ENCODE results near the gene FAM180B. TPM values are rescaled to one million over a fixed set of nuclear protein-coding genes. Genes with fewer than 3 reads are reported as not detected.

The FAM180B gene
- total RNA-seq, 4 donors from 2014 or later: not detected

- 57 to 67% methylated on average over 7 to 10 of the region's 11 CpGs for WGBS, 2 donors
- H3K27ac ChIP-seq: no peak overlapping the region
- intact Hi-C loops (cut with DNase I): no loop called here
- no peak overlapping the region for H3K4me3 ChIP-seq
- no peak for TF ChIP-seq POLR2A (IDR thresholded peaks at IDR 0.05)
- TF ChIP-seq, protein P1, sequence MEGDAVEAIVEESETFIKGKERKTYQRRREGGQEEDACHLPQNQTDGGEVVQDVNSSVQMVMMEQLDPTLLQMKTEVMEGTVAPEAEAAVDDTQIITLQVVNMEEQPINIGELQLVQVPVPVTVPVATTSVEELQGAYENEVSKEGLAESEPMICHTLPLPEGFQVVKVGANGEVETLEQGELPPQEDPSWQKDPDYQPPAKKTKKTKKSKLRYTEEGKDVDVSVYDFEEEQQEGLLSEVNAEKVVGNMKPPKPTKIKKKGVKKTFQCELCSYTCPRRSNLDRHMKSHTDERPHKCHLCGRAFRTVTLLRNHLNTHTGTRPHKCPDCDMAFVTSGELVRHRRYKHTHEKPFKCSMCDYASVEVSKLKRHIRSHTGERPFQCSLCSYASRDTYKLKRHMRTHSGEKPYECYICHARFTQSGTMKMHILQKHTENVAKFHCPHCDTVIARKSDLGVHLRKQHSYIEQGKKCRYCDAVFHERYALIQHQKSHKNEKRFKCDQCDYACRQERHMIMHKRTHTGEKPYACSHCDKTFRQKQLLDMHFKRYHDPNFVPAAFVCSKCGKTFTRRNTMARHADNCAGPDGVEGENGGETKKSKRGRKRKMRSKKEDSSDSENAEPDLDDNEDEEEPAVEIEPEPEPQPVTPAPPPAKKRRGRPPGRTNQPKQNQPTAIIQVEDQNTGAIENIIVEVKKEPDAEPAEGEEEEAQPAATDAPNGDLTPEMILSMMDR (IDR thresholded peaks at IDR 0.05): no peak
- DNase-seq: no peak
- H3K36me3 ChIP-seq: peaks cover 8 to 93% (median 15%) of the 10 kb centered on the region in 3 donors
- H3K27me3 ChIP-seq: no peaks in the 10 kb centered on the region
- no peaks in the 10 kb centered on the region for H3K9me3 ChIP-seq
- peaks cover 9 to 43% (median 15%) of the 10 kb centered on the region in 3 donors for H3K4me1 ChIP-seq
These were observed 13.2 kb upstream of the FAM180B start for GRCh38 chr11:47573321-47573720.

DNA sequence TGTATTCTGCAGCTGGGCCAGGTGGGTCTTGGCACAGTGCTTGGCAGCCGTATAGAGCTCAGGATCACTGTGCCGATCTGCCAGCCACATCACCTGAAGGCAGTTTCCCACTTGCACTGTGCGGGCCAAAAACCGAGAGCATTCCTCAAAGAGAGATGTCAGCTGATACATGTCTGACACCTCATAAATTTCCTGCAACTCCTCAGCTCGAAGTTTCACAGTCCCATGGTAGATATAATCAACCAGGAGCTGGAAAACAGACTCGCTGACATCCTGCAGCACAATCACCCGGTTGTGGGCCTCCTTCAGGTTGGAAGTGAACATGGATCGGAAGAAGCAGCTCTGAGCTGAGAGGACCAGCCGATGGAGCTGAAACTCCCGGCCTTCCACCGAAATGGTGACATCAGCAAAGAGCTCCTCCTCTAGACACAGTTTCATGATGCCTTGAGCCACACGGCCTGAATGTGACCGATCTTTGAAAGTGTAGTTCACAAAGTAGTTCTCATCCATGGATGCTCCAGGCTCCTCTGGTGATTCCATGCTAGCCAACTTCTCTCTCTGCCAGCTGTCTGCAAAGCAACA is 8.9 kb upstream of the FAM180B start:
- Histone ChIP-seq H3K4me3 (peak overlapping the region in 3 of 4 donors; percentile 88 to 97 (median 97)), H3K36me3 (peaks cover 23 to 75% (median 24%) of the 10 kb centered on the region in 3 donors), H3K9me3 (no peaks in the 10 kb centered on the region), H3K27ac (no peak overlapping the region), H3K4me1 (peaks cover 11 to 48% (median 23%) of the 10 kb centered on the region in 3 donors), H3K27me3 (no peaks in the 10 kb centered on the region)
- TF ChIP-seq, protein P1 (IDR thresholded peaks at IDR 0.05): no peak
- TF ChIP-seq POLR2A (IDR thresholded peaks at IDR 0.05): no peak
- DNase-seq: no peak
- 70% methylated on average over 9 to 11 of the region's 13 CpGs for WGBS, 2 donors
- intact Hi-C loops (cut with DNase I): no loop called here

DNA sequence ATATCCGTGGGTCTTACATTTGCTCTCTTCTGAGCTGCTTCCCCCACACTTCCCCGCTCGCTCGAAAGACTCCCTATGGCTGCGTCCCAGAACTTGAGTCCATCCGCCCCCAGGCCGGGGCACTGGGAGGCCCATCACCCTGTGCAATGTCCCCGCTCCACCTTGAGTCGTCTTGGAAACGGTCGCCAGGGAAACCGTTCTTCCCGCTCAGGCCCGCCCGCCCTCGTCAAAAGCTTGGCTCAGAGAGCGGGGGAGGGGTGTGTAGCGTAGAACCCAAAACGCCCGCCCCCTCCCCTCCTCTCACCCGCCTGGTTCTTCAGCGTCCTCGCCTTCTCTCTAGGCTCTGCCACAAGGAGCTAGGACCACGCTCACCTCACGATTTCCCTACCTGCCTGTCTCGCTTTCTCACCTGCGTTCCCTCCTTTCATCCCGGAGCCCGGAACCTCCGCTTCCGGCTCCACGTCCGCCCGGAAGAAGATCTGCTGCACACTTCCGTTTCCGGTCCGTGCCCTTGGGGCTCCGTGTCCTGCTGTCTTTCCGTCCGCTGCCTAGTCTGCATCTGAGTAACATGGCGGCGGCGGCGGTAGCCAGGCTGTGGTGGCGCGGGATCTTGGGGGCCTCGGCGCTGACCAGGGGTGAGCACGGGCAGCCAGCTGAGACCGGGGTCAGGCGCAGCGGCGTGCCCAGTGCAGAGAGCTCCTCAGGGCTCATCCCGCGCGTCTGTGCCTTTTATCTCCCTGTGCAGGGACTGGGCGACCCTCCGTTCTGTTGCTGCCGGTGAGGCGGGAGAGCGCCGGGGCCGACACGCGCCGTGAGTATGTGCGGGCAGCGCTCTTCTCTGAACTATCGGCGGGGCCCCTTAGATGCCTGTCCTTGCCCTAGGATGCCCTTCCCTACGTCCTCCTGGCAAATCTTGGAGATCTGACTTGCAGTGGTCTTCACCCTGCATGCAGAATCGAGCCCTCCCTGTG is 7.7 kb upstream of the FAM180B start, which contains the start of the genes KBTBD4 and NDUFS3:
TSS of gene KBTBD4 (minus strand) at position 447 of the 971 bp plus-strand sequence. CDS start at position 428, 19 bp downstream.
TSS of gene NDUFS3 (plus strand) at position 551 of the 971 bp plus-strand sequence. CDS start at position 569, 18 bp downstream.
- H3K4me3 ChIP-seq: peak within 1 kb of the TSS; percentile 86 to 97 (median 92)
- peak within 1 kb of the TSS; percentile 89 to 94 (median 94) for H3K27ac ChIP-seq
- intact Hi-C loops (cut with DNase I): no loop called here
- peaks cover 11 to 38% (median 23%) of the 10 kb centered on the region in 3 donors for H3K4me1 ChIP-seq
- peak; percentile 34 for DNase-seq
- peaks cover 24 to 75% (median 35%) of the 10 kb centered on the region in 3 donors for H3K36me3 ChIP-seq
- 0 to 2% methylated on average over 13 of the region's 72 CpGs for WGBS, 2 donors
- H3K9me3 ChIP-seq: no peaks in the 10 kb centered on the region
- TF ChIP-seq POLR2A (IDR thresholded peaks at IDR 0.05): peak in 3 of 4 donors; percentile 29 to 60 (median 50)
- TF ChIP-seq, protein P1 (IDR thresholded peaks at IDR 0.05): peak in 1 of 6 experiments; percentile 27
- H3K27me3 ChIP-seq: no peaks in the 10 kb centered on the region

DNA sequence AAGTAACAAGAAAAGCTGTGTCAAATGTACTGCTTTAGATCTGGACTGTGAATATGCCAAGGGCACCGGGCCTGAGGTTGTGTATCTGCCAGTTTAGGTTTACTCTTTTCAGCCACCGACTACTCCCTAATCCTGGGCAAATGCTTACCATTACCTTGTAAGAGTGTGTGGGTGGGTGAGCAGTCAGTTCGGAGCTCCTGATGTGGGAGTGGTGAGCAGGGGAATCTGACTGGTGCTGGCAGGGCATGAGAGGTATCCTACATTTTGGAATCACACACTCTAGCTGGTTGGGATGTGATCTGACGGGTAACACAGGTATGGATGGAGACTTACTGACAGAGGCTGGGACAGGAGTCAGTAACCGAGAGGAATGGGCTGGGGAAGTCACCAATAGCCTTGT is 2.6 kb upstream of the FAM180B start:
- H3K27ac ChIP-seq: no peak overlapping the region
- peaks cover 24 to 55% (median 36%) of the 10 kb centered on the region in 3 donors for H3K36me3 ChIP-seq
- H3K9me3 ChIP-seq: no peaks in the 10 kb centered on the region
- 67 to 85% methylated on average over 3 to 5 of the region's 5 CpGs for WGBS, 2 donors
- H3K4me1 ChIP-seq: peaks cover 0 to 16% (median 8%) of the 10 kb centered on the region in 3 donors
- peaks cover 0 to under 1% (median 0%) of the 10 kb centered on the region in 4 donors for H3K27me3 ChIP-seq
- no peak for DNase-seq
- H3K4me3 ChIP-seq: no peak overlapping the region
- TF ChIP-seq POLR2A (IDR thresholded peaks at IDR 0.05): no peak
- TF ChIP-seq, protein P1 (IDR thresholded peaks at IDR 0.05): no peak
- intact Hi-C loops (cut with DNase I): no loop called here

Measured in esophagus squamous epithelium (tissue), 5 donors.